Activated T-helper 1 cell treated with anti-CD3 and anti-CD28 coated beads, Interleukin-12 subunit alpha, Interleukin-12 subunit beta, Interleukin-2, Interleukin-4 antibody, amounts not matched to agents 30 ng/mL and 10 ng/mL and 1 ng/mL, durations not matched to agents 14 hours and 24 hours and 36 hours (primary cell): ENCODE data around the gene HSPG2. TPM values are rescaled to one million over a fixed set of nuclear protein-coding genes. Genes with fewer than 3 reads are reported as not detected.
"Not testable (repeated sequence)": the region's sequence is repeated elsewhere in the genome, so short reads cannot be mapped to it uniquely, and the experiment has no call there.

Experiments used
- DNase-seq: peaks from one replicate; pipeline ENCODE4 v3.0.0; 2021; ENCODE audit warnings: low spot score
- H3K27ac Mint-ChIP-seq: one replicate; pipeline ENCODE4 v1.8.0; 2021; ENCODE audit warnings: mild to moderate bottlenecking, mixed read lengths
- H3K27me3 Mint-ChIP-seq: one replicate; pipeline ENCODE4 v1.8.0; 2022; ENCODE audit warnings: mild to moderate bottlenecking, moderate library complexity, mixed read lengths; ENCODE audit not compliant: insufficient read depth
- H3K36me3 Mint-ChIP-seq: one replicate; pipeline ENCODE4 v1.8.0; 2021; ENCODE audit warnings: low read depth, mixed read lengths
- H3K4me1 Mint-ChIP-seq: one replicate; pipeline ENCODE4 v1.8.0; 2021; ENCODE audit warnings: low read depth, mixed read lengths
- H3K4me3 Mint-ChIP-seq: one replicate; pipeline ENCODE4 v1.8.0; 2021; ENCODE audit warnings: mild to moderate bottlenecking, moderate library complexity, mixed read lengths
- H3K9me3 Mint-ChIP-seq: one replicate; pipeline ENCODE4 v1.8.0; 2021; ENCODE audit warnings: mixed read lengths
- intact Hi-C: fragments of 100-400 bp; cut with micrococcal nuclease; formaldehyde crosslinking; loops from one replicate; pipeline ENCODE4 v1.15.1; 2024
- total RNA-seq: library from RNA; stranded (reverse); gene quantifications from 2 replicates; pipeline ENCODE4 v1.2.3, GENCODE V29; 2022

Gene HSPG2
- total RNA-seq, 1 donor from 2014 or later = 2.4 TPM

DNA sequence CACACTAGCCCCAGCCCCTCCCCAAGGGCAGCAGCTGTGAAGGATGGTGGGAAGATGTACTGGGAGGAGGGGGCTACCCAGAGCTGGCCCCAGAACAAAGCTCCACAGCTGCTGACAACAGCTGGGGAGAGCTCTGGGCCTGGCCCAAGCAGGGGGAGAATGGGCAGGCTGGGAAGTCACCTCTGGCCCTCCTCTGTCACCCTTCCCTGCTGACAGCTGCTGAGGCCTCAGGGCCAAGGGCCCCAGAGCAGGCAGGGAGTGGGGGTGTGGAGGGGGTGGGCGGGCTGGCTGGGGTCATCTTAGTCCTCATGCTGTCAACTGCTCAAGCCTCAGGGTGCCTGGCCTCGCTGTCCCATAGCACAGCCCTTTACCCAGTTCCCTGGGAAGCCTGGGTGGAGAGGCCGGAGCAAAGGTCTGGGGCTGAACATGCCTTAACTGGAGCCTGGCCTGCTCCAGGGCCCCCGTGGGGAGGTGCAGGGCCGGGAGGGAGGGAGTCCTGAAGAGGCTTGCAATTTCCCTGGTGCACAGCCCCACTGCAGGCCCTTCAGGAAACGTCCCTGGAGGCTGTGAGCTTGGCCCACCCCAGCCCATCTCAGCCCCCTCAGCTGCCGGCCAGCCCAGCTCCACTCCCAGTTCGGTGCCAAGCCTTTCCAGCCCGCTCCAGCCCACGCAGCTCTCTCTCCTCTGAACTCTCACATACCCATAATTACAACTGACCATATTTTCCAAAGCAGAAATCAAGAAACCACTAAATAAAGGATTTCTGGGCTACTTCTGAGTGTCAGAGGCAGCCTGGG lies 25.7 kb downstream of the HSPG2 start:
- H3K4me3 Mint-ChIP-seq = no peak overlapping the region
- H3K27me3 Mint-ChIP-seq = peaks cover 4% of the 10 kb centered on the region
- intact Hi-C loops = no loop called here
- no peaks in the 10 kb centered on the region for H3K36me3 Mint-ChIP-seq
- peaks cover 21% of the 10 kb centered on the region for H3K4me1 Mint-ChIP-seq
- no peak for DNase-seq
- H3K27ac Mint-ChIP-seq = no peak overlapping the region
- no peaks in the 10 kb centered on the region for H3K9me3 Mint-ChIP-seq

DNA sequence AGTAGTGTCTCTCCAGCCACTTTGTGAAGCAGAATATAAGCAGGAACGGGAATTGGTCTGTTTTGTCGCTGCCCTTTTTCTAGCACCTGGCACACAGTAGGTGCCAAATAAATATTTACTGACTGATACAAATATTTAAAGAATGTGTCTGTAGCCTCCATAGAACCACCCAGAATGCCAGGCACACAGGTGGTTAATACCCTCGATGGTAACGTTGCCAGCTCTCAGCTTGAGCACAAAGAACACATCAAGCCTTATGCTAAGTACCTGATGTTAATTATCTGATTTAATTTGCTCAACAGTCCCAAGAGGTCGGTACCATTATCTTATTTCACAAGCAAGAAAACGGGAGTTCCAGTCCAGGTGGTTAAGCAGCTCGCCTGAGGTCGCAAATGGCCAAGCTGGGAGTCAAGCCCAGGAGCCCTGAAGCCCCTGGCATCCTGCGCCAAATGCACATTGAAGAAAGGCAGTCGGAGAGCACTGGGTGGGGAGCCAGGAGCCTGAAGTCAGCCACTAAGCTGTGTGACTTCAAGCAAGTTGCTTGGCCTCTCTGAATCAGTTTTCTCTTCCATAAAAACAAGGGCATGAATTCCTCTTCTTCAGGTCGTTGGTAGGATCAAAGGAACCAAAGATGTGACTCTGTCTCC lies 26.4 kb downstream of the HSPG2 start:
- Mint-ChIP-seq H3K4me1 (peaks cover 21% of the 10 kb centered on the region), H3K9me3 (no peaks in the 10 kb centered on the region), H3K27ac (no peak overlapping the region), H3K4me3 (no peak overlapping the region), H3K27me3 (peaks cover 4% of the 10 kb centered on the region), H3K36me3 (no peaks in the 10 kb centered on the region)
- DNase-seq = no peak
- intact Hi-C loops = no loop called here

DNA sequence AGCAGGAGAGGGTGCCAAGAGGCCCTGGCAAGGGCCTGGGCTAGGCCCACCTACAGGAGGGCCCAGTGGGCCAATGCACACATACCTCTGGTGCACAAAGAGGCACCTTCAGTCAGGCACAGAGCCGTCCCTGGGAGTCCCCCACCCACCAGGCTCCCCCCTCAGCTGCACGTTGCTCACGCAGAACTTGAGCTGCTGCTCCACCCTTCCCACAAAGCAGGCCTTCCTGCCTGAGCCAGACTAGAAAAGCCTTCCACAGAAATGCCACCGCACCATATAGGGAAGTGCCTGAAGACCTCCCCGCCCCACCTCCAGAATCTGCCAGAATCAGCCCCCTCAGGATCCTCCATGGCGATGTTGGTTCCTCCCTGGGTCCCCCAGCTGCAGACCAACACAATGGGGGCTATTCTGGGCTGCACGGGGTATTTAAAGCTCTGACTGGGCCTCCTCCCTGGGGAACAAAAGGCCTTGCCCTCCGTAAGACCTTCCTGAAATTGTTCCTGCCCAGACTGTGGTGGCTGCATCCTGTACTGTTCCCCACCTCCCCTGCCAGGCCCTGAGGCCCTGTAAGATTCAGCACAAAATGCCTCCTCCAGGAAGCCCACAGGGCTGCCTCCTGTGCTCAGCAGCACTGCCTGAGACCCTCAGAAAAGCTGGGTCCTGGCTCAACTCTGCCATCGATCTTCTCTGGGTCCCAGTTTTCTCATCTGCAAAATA lies 27.2 kb downstream of the HSPG2 start:
- peak overlapping the region; percentile 53 for H3K27ac Mint-ChIP-seq
- peak; percentile 5 for DNase-seq
- peaks cover 27% of the 10 kb centered on the region for H3K4me1 Mint-ChIP-seq
- H3K4me3 Mint-ChIP-seq = no peak overlapping the region
- H3K9me3 Mint-ChIP-seq = no peaks in the 10 kb centered on the region
- intact Hi-C loops = no loop called here
- peaks cover 4% of the 10 kb centered on the region for H3K27me3 Mint-ChIP-seq
- no peaks in the 10 kb centered on the region for H3K36me3 Mint-ChIP-seq

- DNase-seq = no peak
- Mint-ChIP-seq H3K4me1 (peaks cover 29% of the 10 kb centered on the region), H3K36me3 (no peaks in the 10 kb centered on the region), H3K9me3 (no peaks in the 10 kb centered on the region), H3K4me3 (no peak overlapping the region), H3K27ac (peak overlapping the region; percentile 53), H3K27me3 (peaks cover 4% of the 10 kb centered on the region)
- intact Hi-C loops = no loop called here
Observed at GRCh38 chr1:21909286-21909759, 27.8 kb downstream of the HSPG2 start.

DNA sequence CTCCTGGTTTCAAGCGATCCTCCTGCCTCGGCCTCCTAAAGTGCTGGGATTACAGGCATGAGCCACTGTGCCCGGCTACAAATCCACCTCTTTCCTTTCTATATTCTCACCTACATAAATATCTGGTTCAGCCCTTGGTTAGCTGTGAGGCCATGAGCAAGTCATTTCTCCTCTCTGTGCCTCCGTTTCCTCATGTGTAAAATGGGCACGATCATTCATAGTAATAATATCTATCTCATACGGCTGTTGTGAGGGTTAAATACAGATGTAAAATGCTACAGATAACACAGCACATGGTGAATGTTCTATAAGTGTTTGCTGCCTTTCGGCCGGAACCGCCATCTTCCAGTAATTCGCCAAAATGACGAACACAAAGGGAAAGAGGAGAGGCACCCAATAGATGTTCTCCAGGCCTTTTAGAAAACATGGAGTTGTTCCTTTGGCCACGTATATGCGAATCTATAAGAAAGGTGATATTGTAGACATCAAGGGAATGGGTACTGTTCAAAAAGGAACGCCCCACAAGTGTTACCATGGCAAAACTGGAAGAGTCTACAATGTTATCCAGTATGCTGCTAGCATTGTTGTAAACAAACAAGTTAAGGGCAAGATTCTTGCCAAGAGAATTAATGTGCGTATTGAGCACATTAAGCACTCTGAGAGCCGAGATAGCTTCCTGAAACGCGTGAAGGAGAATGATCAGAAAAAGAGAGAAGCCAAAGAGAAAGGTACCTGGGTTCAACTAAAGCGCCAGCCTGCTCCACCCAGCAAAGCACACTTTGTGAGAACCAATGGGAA lies 29.2 kb downstream of the HSPG2 start:
- H3K9me3 Mint-ChIP-seq, H3K27ac Mint-ChIP-seq, DNase-seq, H3K27me3 Mint-ChIP-seq, H3K36me3 Mint-ChIP-seq, H3K4me3 Mint-ChIP-seq, intact Hi-C loops: not testable (repeated sequence)
- H3K4me1 Mint-ChIP-seq = peaks cover 26% of the 10 kb centered on the region

DNA sequence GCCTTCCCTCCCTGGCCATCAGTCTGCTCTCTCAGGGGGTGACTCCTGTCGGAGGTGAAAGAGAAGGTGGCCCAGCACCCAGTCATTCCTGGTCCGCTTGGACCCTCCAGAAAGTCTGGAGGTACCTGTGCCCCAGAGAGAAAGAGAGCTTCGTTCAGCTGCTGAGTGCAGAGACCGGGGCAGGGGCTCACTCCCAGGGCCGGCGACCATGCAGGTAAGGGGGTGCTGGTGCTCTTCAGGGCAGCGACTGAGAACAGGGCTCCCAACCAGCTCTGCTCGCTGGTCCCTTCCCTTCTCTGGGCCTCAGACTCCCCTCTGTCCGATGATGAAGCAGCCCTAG lies 30.1 kb downstream of the HSPG2 start:
- H3K4me1 Mint-ChIP-seq = peaks cover 26% of the 10 kb centered on the region
- no peak overlapping the region for H3K4me3 Mint-ChIP-seq
- intact Hi-C loops = no loop called here
- no peak overlapping the region for H3K27ac Mint-ChIP-seq
- peaks cover 4% of the 10 kb centered on the region for H3K27me3 Mint-ChIP-seq
- DNase-seq = no peak
- no peaks in the 10 kb centered on the region for H3K36me3 Mint-ChIP-seq
- H3K9me3 Mint-ChIP-seq = no peaks in the 10 kb centered on the region

DNA sequence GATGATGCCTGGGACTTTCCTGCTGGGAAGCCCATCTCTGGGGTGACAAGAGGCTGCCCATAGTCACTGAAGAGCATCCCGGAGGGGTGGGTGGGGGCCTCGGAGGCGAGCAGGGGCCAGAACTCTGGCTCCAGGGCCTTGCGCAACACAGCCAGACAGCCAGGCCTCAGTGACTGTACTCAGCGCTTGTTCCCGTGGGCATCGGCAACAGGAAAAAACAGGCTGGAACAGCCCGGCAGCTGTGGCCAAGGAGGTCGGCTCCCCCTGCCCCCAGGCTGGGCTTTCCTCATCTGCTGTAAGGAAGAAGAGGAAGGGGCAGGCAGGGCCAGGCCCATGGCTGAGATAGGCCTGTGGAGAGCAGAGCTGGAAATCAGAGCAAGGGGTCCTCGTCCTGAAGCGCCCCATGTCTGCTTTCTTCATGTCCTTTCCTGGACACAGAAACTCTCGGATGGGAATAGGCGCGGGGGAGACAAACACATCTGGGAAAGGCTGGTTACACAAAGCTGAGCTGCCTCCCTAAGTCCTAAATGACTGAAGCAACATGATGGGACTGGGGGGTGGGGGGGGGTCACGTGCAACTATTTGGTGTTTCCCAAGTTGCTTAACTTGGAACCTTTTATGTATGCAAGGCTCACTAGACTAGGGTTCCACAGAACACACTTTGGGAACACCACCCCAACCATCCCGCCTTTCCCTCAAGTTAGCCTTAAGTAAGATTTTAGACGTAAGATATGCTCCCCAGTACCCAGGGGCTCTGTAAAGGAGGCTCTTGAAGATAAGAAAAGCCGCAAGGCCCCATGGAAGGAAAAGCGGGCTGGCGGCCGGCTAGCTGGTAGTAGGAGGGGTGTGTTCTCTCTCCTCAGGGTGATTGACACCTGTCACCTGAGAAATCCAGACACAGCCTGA lies 30.7 kb downstream of the HSPG2 start:
- peaks cover 26% of the 10 kb centered on the region for H3K4me1 Mint-ChIP-seq
- H3K9me3 Mint-ChIP-seq = no peaks in the 10 kb centered on the region
- intact Hi-C loops = no loop called here
- no peak overlapping the region for H3K4me3 Mint-ChIP-seq
- H3K36me3 Mint-ChIP-seq = no peaks in the 10 kb centered on the region
- no peak overlapping the region for H3K27ac Mint-ChIP-seq
- DNase-seq = no peak
- peaks cover 4% of the 10 kb centered on the region for H3K27me3 Mint-ChIP-seq

DNA sequence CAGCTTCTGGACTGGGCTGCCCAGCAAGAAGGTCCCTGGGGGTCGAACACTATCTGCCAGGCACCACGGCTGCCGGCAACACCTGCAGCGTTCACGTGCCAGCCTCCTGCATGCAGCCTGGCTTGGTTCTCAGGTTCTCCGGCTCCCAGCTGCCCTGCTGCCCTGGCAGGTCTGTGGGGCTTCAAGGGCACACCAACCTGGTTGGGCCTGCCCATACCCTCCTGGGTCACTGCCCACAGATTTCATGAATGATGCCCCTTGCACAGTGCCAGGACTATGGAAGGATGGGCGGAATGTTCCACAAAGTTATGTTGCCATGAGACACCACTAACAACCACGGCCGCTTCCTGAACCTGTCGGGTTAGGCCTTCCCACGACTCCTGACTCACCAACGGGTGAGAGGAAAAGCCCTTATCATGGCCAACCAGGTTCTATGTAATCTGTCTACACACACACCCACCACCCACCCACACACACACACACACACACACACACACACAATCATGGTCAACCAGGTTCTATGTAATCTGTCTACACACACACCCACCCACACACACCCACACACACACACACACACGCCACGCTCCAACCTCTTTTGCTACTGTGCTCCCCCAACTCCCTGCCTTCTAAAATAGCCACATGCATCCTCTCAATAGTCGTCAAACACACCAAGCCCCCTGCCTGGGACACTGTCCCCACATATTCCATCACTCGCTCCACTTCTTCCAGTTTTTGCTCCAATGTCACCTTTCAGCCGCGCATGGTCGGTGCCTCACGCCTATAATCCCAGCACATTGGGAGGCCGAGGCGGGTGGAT lies 32.2 kb downstream of the HSPG2 start:
- H3K4me1 Mint-ChIP-seq = peaks cover 21% of the 10 kb centered on the region
- H3K36me3 Mint-ChIP-seq = no peaks in the 10 kb centered on the region
- intact Hi-C loops = no loop called here
- peak overlapping the region; percentile 57 for H3K27ac Mint-ChIP-seq
- DNase-seq = no peak
- no peak overlapping the region for H3K4me3 Mint-ChIP-seq
- H3K9me3 Mint-ChIP-seq = no peaks in the 10 kb centered on the region
- peaks cover 4% of the 10 kb centered on the region for H3K27me3 Mint-ChIP-seq

GRCh38 chr1:21904454-21904703 lies 32.7 kb downstream of the HSPG2 start:
- H3K27ac Mint-ChIP-seq = no peak overlapping the region
- no peaks in the 10 kb centered on the region for H3K36me3 Mint-ChIP-seq
- DNase-seq = no peak
- intact Hi-C loops = no loop called here
- H3K9me3 Mint-ChIP-seq = no peaks in the 10 kb centered on the region
- peaks cover 4% of the 10 kb centered on the region for H3K27me3 Mint-ChIP-seq
- peaks cover 16% of the 10 kb centered on the region for H3K4me1 Mint-ChIP-seq
- H3K4me3 Mint-ChIP-seq = no peak overlapping the region

DNA sequence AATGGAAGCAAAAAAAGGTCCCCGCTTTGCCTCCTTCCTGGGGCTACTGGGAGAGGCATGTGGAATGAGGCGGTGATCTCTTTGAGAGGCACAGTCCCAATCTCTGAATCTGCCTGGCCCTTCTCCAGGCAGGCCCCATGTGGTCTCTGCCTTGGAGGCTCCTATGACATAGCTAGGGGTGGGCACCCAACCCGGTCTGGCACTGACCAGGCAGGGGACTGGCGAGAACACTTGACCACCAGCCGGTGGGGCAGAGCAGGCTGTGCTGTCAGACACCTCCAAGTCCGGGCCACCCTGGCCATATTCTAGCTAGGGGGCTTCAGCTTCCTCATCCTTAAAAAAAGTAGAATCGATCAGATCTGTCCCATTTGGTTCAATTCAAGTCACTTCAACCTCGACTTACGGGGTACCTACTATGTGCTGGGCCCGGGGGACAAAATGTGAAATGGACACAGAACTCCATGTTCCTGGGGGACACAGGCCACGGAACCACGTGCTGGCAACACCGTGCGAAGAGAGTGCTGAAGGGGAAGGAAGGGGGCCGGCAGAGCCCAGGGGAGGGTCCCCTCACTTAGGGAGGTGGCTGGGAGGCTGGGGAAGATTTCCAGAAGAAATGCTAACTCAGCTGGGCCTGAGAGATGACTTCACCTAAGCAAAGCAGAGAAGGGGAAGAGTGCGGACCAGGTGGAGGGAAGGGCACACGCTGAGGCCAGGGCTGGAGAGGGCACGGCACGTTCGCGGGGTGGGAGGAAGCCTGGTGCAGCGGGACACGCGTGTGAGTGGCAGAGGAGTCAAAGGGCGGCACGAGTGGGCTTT lies 33.3 kb downstream of the HSPG2 start:
- Mint-ChIP-seq H3K27me3 (peaks cover 4% of the 10 kb centered on the region), H3K36me3 (no peaks in the 10 kb centered on the region), H3K27ac (peak overlapping the region; percentile 61), H3K9me3 (no peaks in the 10 kb centered on the region), H3K4me3 (no peak overlapping the region), H3K4me1 (peaks cover 12% of the 10 kb centered on the region)
- no peak for DNase-seq
- intact Hi-C loops = no loop called here
